HG02840 (cell line): ENCODE data around the gene MOGAT1.
"Not testable (repeated sequence)": the region's sequence is repeated elsewhere in the genome, so short reads cannot be mapped to it uniquely, and the experiment has no call there.

ENCODE experiments used
- ATAC-seq: cut with Tn5 transposase; IDR thresholded peaks from one replicate; pipeline ENCODE4 v1.9.1; 2021; ENCODE audit warnings: mild to moderate bottlenecking, moderate library complexity, moderate number of reproducible peaks; ENCODE audit not compliant: unreplicated experiment, low FRiP score

MOGAT1 gene

DNA sequence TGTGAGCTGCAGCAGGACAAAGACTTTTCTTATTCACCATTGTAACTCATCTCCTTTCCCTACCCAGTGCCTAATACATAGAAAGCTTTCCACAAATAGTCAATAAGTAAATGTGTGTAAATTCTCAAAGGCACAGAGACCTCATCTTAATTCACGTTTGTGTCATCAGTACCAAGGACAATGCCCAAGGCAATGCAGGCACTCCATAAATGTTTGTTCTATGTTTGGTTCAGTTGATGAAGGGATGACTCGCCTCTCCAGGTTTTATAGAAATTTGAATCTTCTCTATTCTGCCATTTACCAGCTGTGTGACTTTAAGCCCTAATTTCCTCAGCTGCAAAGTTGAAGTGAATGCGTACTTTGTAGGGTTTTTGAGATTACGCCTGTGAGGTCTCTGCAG lies 2.1 kb upstream of the MOGAT1 start:
- ATAC-seq, result no peak

DNA sequence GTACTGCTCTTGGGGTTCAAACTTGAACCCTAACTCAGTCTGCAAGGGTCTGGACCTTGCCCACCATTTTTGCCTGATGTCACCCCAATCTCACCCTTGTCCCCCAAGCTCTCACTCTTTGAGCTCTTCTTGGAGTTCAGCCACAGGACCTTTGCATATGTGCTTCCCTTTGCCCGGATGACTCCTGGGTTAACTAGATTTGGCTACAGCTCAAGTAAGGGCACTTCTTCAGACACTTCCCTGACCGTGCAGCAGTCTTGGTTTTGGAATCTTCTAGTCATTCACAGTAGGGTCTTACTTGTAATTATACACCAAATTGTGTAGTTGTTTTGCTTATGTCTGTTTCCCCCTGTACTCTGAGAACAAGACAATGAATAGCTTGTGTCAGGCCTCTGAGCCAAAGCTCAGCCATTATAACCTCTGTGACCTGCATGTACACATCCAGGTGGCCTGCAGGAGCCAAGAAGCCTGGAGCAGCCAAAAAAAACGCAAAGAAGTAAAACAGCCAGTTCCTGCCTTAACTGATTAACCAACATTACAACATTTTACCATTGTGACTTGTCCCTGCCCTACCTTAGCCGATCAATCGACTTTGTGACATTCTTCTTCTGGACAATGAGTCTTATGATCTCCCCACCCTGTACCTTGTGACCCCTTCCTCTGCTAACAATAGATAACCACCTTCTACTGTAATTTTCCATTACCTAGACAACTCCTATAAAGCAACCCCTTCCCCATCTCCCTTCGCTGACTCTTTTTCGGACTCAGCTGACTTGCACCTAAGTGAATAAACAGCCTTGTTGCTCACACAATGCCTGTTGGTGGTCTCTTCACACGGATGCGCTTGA lies 1.0 kb upstream of the MOGAT1 start:
- ATAC-seq, result no peak

GRCh38 chr2:222672068-222672401 lies 577 bp downstream of the MOGAT1 start:
- ATAC-seq, result no peak

DNA sequence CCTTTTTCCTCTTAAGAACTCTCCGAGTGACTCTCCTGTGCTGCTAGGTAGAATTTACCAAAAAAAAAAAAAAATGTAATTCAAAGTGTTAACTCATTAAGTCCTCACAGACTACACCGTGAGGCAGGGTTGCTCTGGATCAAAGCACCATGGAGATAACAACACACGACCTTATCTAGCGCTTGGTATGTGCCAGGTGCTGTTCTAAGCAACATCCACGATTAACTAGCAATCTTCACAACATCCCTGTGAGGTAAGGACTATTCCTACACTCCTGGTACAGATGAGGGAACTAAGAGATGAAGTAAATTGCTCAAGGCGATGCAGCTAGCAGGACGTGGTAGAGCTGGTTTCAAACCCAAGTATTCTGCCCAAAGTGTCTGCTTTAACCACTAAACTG lies 1.8 kb downstream of the MOGAT1 start:
- ATAC-seq, result no peak

GRCh38 chr2:222673883-222674282 lies 2.4 kb downstream of the MOGAT1 start:
- ATAC-seq, result no peak

DNA sequence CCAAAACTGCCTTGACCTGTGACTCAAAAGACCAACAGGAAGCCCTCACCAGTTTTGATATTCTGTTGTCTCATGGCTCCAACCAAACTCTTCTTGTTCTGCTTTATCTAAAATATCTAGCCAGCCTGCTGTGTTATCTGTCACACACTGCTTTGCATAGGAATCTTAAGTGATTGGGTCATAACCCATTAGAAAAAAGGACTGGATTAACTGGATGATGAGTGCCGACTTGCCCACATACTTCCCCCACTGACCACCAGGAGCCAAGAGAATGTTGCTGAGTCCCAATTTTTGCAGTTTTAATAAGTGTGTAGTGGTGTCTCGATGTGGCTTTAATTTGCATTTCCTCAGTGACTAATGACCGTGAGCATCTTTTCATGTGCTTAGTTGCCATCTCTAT lies 6.5 kb downstream of the MOGAT1 start:
- no peak for ATAC-seq

DNA sequence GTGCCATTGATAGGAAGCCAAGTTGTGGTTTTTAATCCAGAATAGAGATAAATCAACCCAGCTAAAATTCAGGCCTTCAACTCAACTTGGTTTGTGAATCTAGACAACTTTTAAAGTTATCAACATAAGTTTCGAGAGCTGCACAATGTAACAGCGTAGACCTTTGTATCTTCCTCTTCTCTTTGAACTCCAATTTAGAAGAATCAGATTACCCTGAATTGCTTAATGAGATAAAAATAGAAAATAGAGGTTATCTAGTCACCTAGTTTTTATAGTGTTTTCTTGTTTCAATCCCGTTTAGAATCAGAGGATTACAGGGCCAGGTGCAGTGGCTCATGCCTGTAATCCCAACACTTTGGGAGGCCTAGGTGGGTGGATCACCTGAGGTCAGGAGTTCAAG lies 12.3 kb downstream of the MOGAT1 start:
- no peak for ATAC-seq

- no peak for ATAC-seq
These were observed 14.8 kb downstream of the MOGAT1 start for GRCh38 chr2:222686086-222686750.

DNA sequence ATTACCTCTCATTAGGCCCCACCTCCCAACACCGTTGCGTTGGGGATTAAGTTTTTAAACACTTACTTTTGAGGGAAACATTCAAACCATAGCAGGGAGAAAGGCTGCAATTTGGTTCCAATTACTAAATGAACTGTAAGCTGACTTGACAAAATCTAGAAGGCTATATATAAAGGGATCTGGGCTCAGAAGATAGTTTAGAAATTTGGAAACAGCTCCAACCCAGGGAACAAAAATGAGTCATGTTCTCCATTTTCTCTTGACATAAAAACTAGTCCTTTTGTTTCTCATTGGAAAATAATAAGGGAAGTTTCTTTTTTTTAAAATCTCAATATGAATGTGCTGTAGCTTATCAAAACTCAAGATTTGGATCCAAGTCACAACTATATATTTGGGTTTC lies 17.5 kb downstream of the MOGAT1 start:
- no peak for ATAC-seq

GRCh38 chr2:222689322-222689721 lies 17.9 kb downstream of the MOGAT1 start:
- ATAC-seq, result no peak

GRCh38 chr2:222690564-222691200 lies 19.2 kb downstream of the MOGAT1 start:
- peak; percentile 77 for ATAC-seq

DNA sequence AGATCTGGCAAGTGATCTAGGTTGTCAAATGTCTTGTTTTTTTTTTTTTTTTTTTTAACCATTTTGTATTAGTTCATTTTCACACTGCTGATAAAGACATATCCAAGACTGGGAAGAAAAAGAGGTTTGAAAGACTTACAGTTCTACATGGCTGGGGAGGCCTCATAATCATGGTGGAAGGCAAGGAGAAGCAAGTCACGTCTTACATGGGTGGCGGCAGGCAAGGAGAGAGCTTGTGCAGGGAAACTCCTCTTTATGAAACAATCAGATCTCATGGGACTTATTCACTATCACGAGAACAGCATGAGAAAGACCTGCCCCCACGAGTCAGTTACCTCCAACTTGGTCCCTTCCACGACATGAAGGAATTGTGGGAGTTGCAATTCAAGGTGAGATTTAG lies 22.0 kb downstream of the MOGAT1 start:
- not testable (repeated sequence) for ATAC-seq

- no peak for ATAC-seq
These were observed 22.4 kb downstream of the MOGAT1 start for GRCh38 chr2:222693837-222694236.

- ATAC-seq, result no peak
These were observed 26.8 kb downstream of the MOGAT1 start for GRCh38 chr2:222698276-222698675.

DNA sequence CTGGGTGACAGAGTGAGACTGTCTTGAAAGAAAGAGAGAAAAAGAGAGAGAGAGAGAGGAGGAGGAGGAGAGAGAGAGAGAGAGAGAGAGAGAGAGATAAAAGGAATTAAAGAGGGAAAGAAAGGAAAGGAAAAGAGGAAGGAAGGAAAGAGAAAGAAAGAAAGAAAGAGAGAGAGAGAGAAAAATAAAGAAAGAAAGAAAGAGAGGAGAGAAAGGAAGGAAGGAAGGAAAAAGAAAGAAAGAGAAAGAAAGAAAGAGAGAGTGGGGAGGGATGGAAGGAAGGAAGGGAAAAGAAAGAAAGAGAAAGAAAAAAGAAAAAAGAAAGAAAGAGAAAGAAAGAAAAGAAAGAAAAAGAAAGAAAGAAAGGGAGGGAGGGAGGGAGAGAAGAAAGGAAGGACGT lies 29.8 kb downstream of the MOGAT1 start:
- ATAC-seq, result no peak

GRCh38 chr2:222701721-222702131 lies 30.3 kb downstream of the MOGAT1 start:
- ATAC-seq, result no peak

GRCh38 chr2:222703091-222703490 lies 31.6 kb downstream of the MOGAT1 start:
- ATAC-seq, result no peak

DNA sequence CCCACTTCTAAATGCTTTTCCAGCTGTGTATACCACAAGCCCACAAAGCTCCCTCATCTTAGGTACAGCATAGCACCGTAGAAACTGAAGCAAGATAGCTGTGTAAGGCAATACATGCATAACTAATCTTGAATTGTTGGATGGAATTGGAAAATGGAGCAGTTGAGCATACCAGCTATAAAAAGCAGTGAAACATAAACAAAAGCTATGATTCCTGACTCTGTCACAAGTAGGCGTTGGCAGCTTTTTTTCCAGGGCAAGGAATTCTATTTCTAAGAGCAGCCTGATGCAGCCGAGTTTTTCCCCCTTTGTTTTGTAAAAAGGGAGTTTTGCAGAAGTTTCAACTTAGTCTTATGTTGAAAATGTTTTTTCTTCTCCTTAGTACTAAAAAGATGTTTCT lies 32.4 kb downstream of the MOGAT1 start:
- no peak for ATAC-seq

DNA sequence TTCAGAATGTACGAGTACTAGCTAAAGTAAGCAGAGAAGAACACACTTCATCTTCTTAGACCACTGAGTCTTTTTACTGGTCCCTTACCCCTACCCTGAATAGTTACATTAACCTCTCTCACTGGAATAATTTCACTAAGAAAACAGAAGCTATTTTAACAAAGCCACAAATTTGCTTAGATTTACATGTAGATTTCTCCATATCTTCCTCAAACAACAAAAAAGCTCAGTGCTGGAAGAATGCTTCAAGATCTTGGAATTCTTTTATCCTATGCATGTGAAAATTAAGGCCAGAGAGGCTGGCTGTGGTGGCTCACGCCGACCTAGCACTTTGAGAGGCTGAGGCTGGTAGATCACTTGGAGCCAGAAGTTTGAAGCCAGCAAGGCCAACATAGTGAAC lies 35.2 kb downstream of the MOGAT1 start:
- ATAC-seq, result no peak

DNA sequence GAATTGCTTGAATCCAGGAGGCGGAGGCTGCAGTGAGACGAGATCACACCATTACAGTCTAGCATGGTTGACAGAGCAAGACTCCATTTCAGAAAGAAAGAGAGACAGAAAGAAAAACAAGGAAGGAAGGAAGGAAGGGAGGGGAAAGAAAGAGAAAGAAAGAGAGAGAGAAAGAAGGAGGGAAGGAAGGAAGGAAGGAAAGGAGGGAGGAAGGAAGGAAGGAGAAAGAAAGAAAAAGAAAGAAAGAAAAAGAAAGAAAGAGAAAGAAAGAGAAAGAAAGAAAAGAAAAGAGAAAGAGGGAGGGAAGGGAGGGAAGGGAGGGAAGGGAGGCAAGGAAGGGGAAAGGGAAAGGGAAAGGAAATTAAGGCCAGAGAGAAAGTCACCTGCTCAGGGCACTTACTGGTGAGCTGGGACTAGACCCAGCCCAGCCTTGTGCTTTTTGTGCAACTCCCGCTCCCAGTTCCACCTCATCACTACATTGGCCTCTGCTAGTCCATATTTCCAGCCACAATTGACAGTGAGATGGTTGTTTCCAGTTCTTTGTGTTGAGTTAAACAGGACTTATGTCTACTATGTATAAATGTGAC lies 35.7 kb downstream of the MOGAT1 start:
- ATAC-seq, result no peak

DNA sequence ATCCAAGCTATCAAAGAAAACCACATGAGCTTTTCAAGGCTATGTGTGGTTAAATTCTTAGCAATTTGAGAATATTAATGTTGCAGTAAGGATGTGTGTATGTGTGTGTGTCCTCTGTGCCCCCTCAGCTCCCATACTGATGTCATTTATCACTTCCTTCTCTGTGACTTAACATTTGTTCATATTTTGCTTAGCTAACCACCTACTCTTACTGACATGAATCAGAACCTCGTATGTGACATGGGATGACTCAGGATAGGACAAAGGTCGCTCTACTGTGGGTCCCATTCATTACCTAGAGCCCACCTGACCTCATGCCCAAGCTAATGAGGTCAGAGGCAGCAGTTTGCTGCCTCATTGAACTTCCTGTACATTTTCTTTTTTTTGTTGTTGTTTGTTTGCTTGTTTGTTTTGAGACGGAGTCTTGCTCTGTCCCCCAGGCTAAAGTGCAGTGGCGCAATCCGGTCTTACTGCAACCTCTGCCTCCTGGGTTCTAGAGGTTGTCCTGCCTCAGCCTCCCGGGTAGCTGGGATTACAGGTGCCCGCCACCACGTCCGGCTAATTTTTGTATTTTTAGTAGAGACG lies 36.3 kb downstream of the MOGAT1 start:
- ATAC-seq, result no peak
